Activated CD4-positive, alpha-beta T cell treated with anti-CD3 and anti-CD28 coated beads for 24 hours (primary cell): ENCODE results near the gene CDC42SE2.
"Not testable (repeated sequence)": the region's sequence is repeated elsewhere in the genome, so short reads cannot be mapped to it uniquely, and the experiment has no call there.

Experiments used
- DNase-seq, 2 donors: peaks; one replicate each; pipeline ENCODE4 v3.0.0-alpha.2; 2020; ENCODE audit warnings: low read depth in 2 of 2

The CDC42SE2 gene

GRCh38 chr5:131277875-131278740, 14.3 kb downstream of the CDC42SE2 start:
- no peak for DNase-seq

- not testable (repeated sequence) for DNase-seq
Observed at GRCh38 chr5:131278741-131279124, 14.9 kb downstream of the CDC42SE2 start.

GRCh38 chr5:131279204-131279603, 15.4 kb downstream of the CDC42SE2 start:
- DNase-seq, result no peak

- DNase-seq, result no peak
Observed at GRCh38 chr5:131280417-131280816, 16.6 kb downstream of the CDC42SE2 start.

GRCh38 chr5:131281133-131281867, 17.4 kb downstream of the CDC42SE2 start:
- DNase-seq, result no peak

- no peak for DNase-seq
Observed at GRCh38 chr5:131281868-131282234, 18.0 kb downstream of the CDC42SE2 start.

GRCh38 chr5:131282235-131282634, 18.4 kb downstream of the CDC42SE2 start:
- DNase-seq, result no peak

- no peak for DNase-seq
Observed at GRCh38 chr5:131285703-131286399, 22.0 kb downstream of the CDC42SE2 start.

- no peak for DNase-seq
Observed at GRCh38 chr5:131286400-131286715, 22.5 kb downstream of the CDC42SE2 start.

GRCh38 chr5:131288328-131288727, 24.5 kb downstream of the CDC42SE2 start:
- no peak for DNase-seq

GRCh38 chr5:131289738-131290137, 25.9 kb downstream of the CDC42SE2 start:
- DNase-seq, result no peak

GRCh38 chr5:131296213-131296672, 32.4 kb downstream of the CDC42SE2 start:
- DNase-seq, result no peak

GRCh38 chr5:131297886-131298285, 34.0 kb downstream of the CDC42SE2 start:
- no peak for DNase-seq

- no peak for DNase-seq
Observed at GRCh38 chr5:131299465-131299864, 35.6 kb downstream of the CDC42SE2 start.

GRCh38 chr5:131302506-131302905, 38.7 kb downstream of the CDC42SE2 start:
- no peak for DNase-seq

GRCh38 chr5:131303537-131303936, 39.7 kb downstream of the CDC42SE2 start:
- DNase-seq, result no peak

- DNase-seq, result no peak
Observed at GRCh38 chr5:131304414-131304813, 40.6 kb downstream of the CDC42SE2 start.

- no peak for DNase-seq
Observed at GRCh38 chr5:131305138-131305689, 41.4 kb downstream of the CDC42SE2 start.

- no peak for DNase-seq
Observed at GRCh38 chr5:131305906-131306305, 42.1 kb downstream of the CDC42SE2 start.

GRCh38 chr5:131312235-131312772, 48.5 kb downstream of the CDC42SE2 start:
- DNase-seq, result not testable (repeated sequence)

GRCh38 chr5:131316026-131316425, 52.2 kb downstream of the CDC42SE2 start:
- no peak for DNase-seq

- no peak for DNase-seq
Observed at GRCh38 chr5:131316822-131317221, 53.0 kb downstream of the CDC42SE2 start.
